GM12801 (cell line): ENCODE results near the gene MED13.

Experiments used
- CTCF ChIP-seq: IDR thresholded peaks from one replicate; pipeline ENCODE4 v1.5.1; 2011; ENCODE audit warnings: control low read depth; ENCODE audit not compliant: insufficient read length; ENCODE audit errors: extremely low read depth

The MED13 gene

GRCh38 chr17:61955619-61956018 is 109.5 kb downstream of the MED13 start:
- no peak for TF ChIP-seq CTCF

- no peak for TF ChIP-seq CTCF
Observed at GRCh38 chr17:61947367-61948078, 117.6 kb downstream of the MED13 start.

DNA sequence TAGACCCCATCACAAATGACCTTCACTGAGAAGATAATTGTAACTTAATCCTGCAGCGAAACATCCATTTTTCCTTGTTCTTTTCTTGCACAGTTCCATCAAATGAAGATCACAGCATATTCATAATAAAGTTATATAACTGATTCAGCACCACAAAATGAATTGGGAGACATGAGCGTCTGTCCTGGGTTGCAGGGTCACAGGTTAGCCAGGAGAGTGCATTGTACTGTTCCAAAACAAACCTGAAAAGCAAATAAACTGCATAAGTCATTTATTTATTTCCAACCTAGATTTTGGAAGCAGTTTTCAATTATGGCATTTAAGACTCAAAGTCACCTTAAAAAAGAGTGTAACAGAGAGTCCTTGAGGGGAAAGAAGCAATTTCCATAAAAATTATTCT is 118.7 kb downstream of the MED13 start:
- no peak for TF ChIP-seq CTCF

DNA sequence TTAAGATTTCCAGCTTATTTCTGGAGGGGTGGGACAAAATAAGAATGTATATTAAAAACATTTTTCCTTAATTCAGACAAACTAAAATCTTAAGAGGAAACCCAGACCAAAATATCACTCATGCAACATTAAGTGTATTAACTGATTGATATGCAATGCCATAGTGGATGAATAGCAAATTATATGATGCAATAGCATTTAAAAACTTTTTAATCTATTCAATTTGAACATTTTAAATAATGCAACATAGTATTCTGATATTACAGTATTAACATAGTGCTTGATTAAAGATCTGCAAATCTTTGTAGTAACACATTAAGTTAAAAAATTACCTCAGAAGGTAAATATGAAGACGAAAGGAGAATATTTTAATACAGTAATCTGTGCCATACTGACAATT is 122.0 kb downstream of the MED13 start:
- TF ChIP-seq CTCF, result no peak

- no peak for TF ChIP-seq CTCF
Observed at GRCh38 chr17:61942085-61942484, 123.0 kb downstream of the MED13 start.

DNA sequence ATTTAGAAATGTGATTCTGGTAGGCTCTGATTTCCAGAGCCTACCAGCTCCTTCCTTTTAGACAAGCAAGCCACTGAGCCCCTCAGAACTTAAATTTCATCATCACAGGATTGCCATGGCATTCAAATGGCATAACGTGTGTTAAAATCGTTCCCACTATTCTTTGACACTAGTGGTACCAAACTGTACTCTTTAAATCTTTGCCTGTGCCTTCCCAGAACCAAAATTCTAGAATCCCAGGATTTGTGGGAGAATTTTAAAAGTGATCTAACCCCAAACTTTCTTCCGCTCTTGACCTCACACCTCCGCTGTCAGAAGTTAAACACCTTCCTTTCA is 137.0 kb downstream of the MED13 start:
- no peak for TF ChIP-seq CTCF

- TF ChIP-seq CTCF, result no peak
Observed at GRCh38 chr17:61927208-61928100, 137.6 kb downstream of the MED13 start, which contains the start of gene INTS2. Gene INTS2, minus strand, starts transcription at chr17:61927982. Its CDS starts 1,338 bp downstream, at chr17:61926644.
